ENCODE data around the gene GIMD1.

The GIMD1 gene

DNA sequence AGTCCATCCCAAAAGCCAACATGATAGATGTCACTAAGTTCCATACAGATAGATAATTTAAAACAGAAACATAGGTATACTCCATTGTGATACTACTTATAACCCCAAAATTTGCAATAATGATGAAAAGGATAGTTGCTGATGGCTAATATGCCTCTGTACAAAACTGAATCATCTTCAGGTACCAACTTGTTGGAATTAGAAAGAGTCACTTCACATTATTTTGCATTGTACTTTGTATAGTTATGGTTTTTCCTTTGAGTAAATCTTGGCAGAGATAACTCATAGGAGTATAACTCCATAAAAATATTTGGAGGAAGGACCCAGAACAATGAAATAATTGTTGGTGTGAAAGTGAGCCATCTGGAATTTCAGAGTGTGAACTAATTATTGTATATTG, 17.6 kb downstream of the GIMD1 start:
- Histone ChIP-seq H3K27me3 (ENCODE audit: control insufficient read depth, insufficient read depth, low read length) (no peaks in the 10 kb centered on the region), H3K9ac (ENCODE audit: low read length) (no peak overlapping the region), H3K4me1 (ENCODE audit: control insufficient read depth, insufficient read depth, low read length) (no peaks in the 10 kb centered on the region), H3K36me3 (ENCODE audit: control insufficient read depth, insufficient read depth, low read length) (peaks cover 8% of the 10 kb centered on the region), H3K9me3 (ENCODE audit: control insufficient read depth, insufficient read depth, low read depth, low read length) (no peaks in the 10 kb centered on the region), H3K27ac (ENCODE audit: low read depth, low read length) (no peak overlapping the region), H3K4me3 (ENCODE audit: low read depth, low read length) (no peak overlapping the region)

DNA sequence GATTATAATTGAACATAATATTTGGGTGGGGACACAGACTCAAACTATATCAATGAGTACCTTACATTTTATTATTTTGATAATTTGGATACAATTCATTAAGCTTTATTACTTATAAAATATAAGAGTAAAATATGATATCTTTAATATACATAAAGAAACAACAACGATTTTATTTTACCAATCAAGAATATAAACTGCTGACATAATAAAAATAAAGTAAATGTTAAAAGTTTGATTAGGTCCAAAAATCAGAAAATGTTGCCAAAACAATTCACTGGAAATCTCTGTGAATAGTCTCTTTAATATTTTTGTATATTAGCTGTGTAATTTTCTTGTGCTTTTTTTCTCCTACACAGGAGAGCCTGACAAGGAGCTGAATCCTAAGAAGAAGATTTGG, 21.4 kb downstream of the GIMD1 start:
- Histone ChIP-seq H3K27me3 (ENCODE audit: control insufficient read depth, insufficient read depth, low read length) (no peaks in the 10 kb centered on the region), H3K9ac (ENCODE audit: low read length) (no peak overlapping the region), H3K36me3 (ENCODE audit: control insufficient read depth, insufficient read depth, low read length) (peaks cover 8% of the 10 kb centered on the region), H3K4me3 (ENCODE audit: low read depth, low read length) (no peak overlapping the region), H3K4me1 (ENCODE audit: control insufficient read depth, insufficient read depth, low read length) (no peaks in the 10 kb centered on the region), H3K9me3 (ENCODE audit: control insufficient read depth, insufficient read depth, low read depth, low read length) (no peaks in the 10 kb centered on the region), H3K27ac (ENCODE audit: low read depth, low read length) (no peak overlapping the region)

DNA sequence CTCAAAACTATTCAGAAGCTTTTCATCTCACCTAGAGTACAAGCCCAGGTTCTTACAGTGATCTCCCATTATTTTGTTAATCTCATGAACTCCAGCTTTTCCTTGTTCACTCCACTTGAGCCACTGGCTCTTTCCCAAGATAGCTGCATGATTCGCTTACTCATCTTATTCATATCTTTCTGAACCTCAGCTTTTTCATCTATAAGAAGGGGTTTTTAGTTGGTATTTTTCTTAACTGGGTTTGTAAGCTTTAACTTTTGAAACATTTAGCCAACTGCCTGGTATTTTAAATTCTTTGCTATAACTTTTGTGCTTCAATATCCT, 24.0 kb downstream of the GIMD1 start:
- Histone ChIP-seq H3K36me3 (ENCODE audit: control insufficient read depth, insufficient read depth, low read length) (peaks cover 18% of the 10 kb centered on the region), H3K4me1 (ENCODE audit: control insufficient read depth, insufficient read depth, low read length) (no peaks in the 10 kb centered on the region), H3K9me3 (ENCODE audit: control insufficient read depth, insufficient read depth, low read depth, low read length) (no peaks in the 10 kb centered on the region), H3K9ac (ENCODE audit: low read length) (no peak overlapping the region), H3K27ac (ENCODE audit: low read depth, low read length) (no peak overlapping the region), H3K27me3 (ENCODE audit: control insufficient read depth, insufficient read depth, low read length) (no peaks in the 10 kb centered on the region), H3K4me3 (ENCODE audit: low read depth, low read length) (no peak overlapping the region)

DNA sequence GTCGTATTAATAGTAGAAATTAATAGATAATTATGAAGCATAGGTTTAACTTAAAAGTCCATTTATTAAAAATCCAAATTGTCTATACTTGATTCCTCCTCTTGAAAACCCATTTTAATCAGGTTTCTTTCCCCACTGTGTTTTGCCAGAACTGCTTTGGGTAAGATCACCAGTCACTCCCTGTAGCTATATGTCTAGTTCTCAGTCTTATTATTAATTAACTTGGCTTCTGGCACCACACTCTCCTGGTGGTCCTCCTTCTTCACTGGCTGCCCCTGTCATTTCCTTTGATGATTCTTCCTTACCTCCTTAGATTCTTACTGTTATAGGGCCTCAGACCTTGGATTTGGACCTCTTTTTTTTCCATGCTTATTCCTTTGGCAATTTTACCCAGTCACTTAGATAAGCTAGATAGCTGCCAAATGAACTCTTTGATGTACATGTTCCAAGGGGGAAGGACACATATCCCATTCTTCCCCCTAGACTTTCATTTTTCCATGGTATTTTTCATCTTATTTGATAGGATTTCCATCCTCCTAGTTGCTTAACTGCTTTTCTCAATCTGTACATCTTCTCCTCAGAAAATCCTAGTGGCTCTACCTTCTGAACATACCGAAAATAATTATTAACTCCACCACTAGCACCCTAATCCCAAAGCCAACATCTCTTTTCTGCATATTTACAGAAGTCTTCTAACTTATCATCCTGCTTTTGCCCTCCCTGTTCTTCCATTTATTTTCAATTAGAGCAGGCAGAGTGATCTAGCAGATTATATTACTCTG, 24.5 kb downstream of the GIMD1 start:
- no peak overlapping the region for H3K27ac ChIP-seq (ENCODE audit: low read depth, low read length)

DNA sequence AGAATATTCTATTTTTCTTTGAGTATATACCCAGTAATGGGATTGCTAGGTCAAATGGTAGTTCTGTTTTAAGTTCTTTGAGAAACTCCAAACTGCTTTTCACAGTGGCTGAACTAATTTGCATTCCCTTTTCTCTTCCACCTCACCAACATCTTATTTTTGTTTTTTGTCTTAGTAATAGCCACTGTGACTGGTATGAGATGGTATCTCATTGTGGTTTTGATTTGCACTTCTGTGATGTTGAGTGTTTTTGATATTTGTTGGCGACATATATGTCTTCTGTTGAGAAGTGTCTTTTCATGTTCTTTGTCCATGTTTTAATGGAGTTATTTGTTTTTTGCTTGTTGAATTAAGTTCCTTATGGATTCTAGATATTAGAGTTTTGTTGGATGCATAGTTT, 27.8 kb downstream of the GIMD1 start:
- no peaks in the 10 kb centered on the region for H3K4me1 ChIP-seq (ENCODE audit: control insufficient read depth, insufficient read depth, low read length)
- H3K27ac ChIP-seq (ENCODE audit: low read depth, low read length), result no peak overlapping the region
- peaks cover 39% of the 10 kb centered on the region for H3K36me3 ChIP-seq (ENCODE audit: control insufficient read depth, insufficient read depth, low read length)
- H3K9ac ChIP-seq (ENCODE audit: low read length), result no peak overlapping the region
- H3K4me3 ChIP-seq (ENCODE audit: low read depth, low read length), result no peak overlapping the region
- no peaks in the 10 kb centered on the region for H3K27me3 ChIP-seq (ENCODE audit: control insufficient read depth, insufficient read depth, low read length)
- peaks cover 3% of the 10 kb centered on the region; the same call in 1 of the 2 replicates for H3K9me3 ChIP-seq (ENCODE audit: control insufficient read depth, insufficient read depth, low read depth, low read length)

More for the DNA sequence above, 24.5 kb downstream of the GIMD1 start:
- Histone ChIP-seq H3K4me3 (ENCODE audit: low read depth, low read length) (no peak overlapping the region), H3K36me3 (ENCODE audit: control insufficient read depth, insufficient read depth, low read length) (peaks cover 21% of the 10 kb centered on the region), H3K9ac (ENCODE audit: low read length) (no peak overlapping the region), H3K27me3 (ENCODE audit: control insufficient read depth, insufficient read depth, low read length) (no peaks in the 10 kb centered on the region), H3K9me3 (ENCODE audit: control insufficient read depth, insufficient read depth, low read depth, low read length) (no peaks in the 10 kb centered on the region), H3K4me1 (ENCODE audit: control insufficient read depth, insufficient read depth, low read length) (no peaks in the 10 kb centered on the region)

DNA sequence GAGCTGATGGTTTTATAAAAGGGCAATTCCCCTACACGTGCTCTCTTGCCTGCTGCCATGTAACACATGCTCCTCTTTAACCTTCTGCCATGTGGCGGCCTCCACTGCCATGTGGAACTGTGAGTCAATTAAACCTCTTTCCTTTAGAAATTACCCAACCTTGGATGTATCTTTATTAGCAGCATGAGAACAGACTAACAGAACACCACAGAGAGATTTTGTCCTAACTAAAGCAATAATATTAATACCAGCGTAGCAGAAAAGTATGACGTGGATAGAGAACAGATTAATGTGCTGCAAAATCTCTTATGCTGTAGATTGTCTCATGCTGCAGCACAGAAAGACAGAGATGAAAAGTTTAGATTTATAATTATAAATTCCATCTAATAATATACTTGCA, 29.1 kb downstream of the GIMD1 start:
- no peaks in the 10 kb centered on the region for H3K27me3 ChIP-seq (ENCODE audit: control insufficient read depth, insufficient read depth, low read length)
- no peak overlapping the region for H3K27ac ChIP-seq (ENCODE audit: low read depth, low read length)
- H3K4me3 ChIP-seq (ENCODE audit: low read depth, low read length), result no peak overlapping the region
- H3K36me3 ChIP-seq (ENCODE audit: control insufficient read depth, insufficient read depth, low read length), result peaks cover 49% of the 10 kb centered on the region
- no peak overlapping the region for H3K9ac ChIP-seq (ENCODE audit: low read length)
- no peaks in the 10 kb centered on the region for H3K4me1 ChIP-seq (ENCODE audit: control insufficient read depth, insufficient read depth, low read length)
- peaks cover 3% of the 10 kb centered on the region; the same call in 1 of the 2 replicates for H3K9me3 ChIP-seq (ENCODE audit: control insufficient read depth, insufficient read depth, low read depth, low read length)

DNA sequence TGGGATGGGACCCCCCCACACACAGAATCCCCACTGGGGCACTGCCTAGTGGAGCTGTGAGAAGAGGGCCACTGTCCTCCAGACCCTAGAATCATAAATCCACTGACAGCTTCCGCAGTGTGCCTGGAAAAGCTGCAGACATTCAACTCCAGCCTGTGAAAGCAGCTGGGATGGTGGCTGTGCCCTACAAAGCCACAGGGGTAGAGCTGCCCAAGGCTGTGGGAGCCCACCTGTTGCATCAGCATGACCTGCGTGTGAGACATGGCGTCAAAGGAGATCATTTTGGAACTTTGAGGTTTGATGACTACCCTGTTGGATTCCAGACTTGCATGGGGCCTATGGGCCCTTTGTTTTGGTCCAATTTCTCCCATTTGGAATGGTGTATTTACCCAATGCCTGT, 29.9 kb downstream of the GIMD1 start:
- H3K27ac ChIP-seq (ENCODE audit: low read depth, low read length), result no peak overlapping the region
- H3K9me3 ChIP-seq (ENCODE audit: control insufficient read depth, insufficient read depth, low read depth, low read length), result peaks cover 3% of the 10 kb centered on the region; the same call in 1 of the 2 replicates
- H3K27me3 ChIP-seq (ENCODE audit: control insufficient read depth, insufficient read depth, low read length), result no peaks in the 10 kb centered on the region
- no peak overlapping the region for H3K4me3 ChIP-seq (ENCODE audit: low read depth, low read length)
- no peaks in the 10 kb centered on the region for H3K4me1 ChIP-seq (ENCODE audit: control insufficient read depth, insufficient read depth, low read length)
- no peak overlapping the region for H3K9ac ChIP-seq (ENCODE audit: low read length)
- H3K36me3 ChIP-seq (ENCODE audit: control insufficient read depth, insufficient read depth, low read length), result peaks cover 54% of the 10 kb centered on the region

DNA sequence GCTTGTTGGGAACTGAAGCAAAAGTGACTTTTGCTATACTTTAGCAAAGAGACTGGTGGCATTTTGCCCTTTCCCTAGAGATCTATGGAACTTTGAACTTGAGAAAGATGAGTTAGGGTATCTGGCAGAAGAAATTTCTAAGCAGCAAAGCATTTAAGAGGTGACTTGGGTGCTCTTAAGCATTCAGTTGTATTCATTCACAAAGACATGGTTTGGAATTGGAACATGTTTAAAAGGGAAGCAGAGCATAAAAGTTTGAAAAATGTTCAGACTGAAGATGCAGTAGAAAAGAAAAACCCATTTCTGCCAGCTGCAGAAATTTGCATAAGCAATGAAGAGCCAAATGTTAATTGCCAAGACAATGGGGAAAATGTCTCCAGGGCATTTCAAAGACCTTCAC, 30.7 kb downstream of the GIMD1 start:
- Histone ChIP-seq H3K4me1 (ENCODE audit: control insufficient read depth, insufficient read depth, low read length) (no peaks in the 10 kb centered on the region), H3K27ac (ENCODE audit: low read depth, low read length) (no peak overlapping the region), H3K4me3 (ENCODE audit: low read depth, low read length) (no peak overlapping the region), H3K9ac (ENCODE audit: low read length) (no peak overlapping the region), H3K9me3 (ENCODE audit: control insufficient read depth, insufficient read depth, low read depth, low read length) (peaks cover 3% of the 10 kb centered on the region; the same call in 1 of the 2 replicates), H3K27me3 (ENCODE audit: control insufficient read depth, insufficient read depth, low read length) (no peaks in the 10 kb centered on the region), H3K36me3 (ENCODE audit: control insufficient read depth, insufficient read depth, low read length) (peaks cover 62% of the 10 kb centered on the region)

DNA sequence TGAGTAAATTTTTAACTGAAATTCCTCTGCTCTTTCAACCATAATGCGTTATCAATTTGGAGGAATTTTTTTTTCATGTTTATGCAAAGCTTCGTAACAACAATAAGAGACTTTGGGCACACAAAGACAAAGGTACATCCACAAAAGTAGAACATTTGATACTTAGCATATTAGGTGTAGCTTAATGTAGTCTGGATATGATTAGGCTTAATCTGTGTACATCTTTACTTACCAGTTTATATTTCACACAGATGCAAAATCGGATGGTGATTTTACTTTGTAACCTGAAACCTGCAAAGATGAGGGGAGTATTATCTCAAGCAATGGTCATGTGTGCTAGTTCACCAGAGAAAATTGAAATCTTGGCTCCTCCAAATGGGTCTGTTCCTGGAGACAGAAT, 32.0 kb downstream of the GIMD1 start:
- peaks cover 3% of the 10 kb centered on the region; the same call in 1 of the 2 replicates for H3K9me3 ChIP-seq (ENCODE audit: control insufficient read depth, insufficient read depth, low read depth, low read length)
- H3K27me3 ChIP-seq (ENCODE audit: control insufficient read depth, insufficient read depth, low read length), result no peaks in the 10 kb centered on the region
- no peak overlapping the region for H3K27ac ChIP-seq (ENCODE audit: low read depth, low read length)
- H3K36me3 ChIP-seq (ENCODE audit: control insufficient read depth, insufficient read depth, low read length), result peaks cover 71% of the 10 kb centered on the region
- no peak overlapping the region for H3K9ac ChIP-seq (ENCODE audit: low read length)
- H3K4me3 ChIP-seq (ENCODE audit: low read depth, low read length), result no peak overlapping the region
- no peaks in the 10 kb centered on the region for H3K4me1 ChIP-seq (ENCODE audit: control insufficient read depth, insufficient read depth, low read length)

DNA sequence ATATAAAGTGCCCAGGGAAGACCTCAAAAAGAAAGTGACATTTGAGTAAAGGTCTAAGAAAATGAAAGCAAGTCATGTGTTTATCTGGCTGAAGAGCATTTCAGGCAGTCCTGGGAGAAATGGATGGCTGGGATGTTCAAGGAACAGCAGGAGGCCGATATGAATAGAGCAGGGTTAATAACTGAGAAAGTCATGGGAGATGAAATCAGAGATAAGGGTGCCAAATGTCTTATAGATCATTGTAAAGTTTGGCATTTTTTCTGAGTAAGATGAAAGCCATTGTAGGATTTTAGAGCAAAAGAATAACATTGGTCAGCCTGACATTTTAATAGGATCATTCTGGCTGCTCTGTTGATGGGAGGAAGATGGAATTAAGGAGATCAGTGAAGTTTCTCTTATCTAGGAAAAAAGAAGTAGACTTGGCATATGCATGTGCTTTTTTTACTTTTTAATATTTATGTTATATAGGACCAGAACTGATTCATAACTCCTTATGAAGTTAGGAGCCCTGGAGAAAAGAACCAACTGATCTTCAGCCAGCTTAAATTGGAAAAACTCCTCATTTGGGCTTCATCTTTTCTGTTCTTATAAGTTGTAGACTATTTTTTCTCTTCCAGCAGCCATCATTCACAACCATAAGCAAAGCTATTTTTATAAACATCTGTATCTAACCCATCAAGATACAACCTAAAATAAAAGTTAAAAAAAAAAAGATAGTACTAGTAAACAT, 33.7 kb downstream of the GIMD1 start:
- no peaks in the 10 kb centered on the region for H3K4me1 ChIP-seq (ENCODE audit: control insufficient read depth, insufficient read depth, low read length)
- H3K36me3 ChIP-seq (ENCODE audit: control insufficient read depth, insufficient read depth, low read length), result peaks cover 77% of the 10 kb centered on the region
- no peaks in the 10 kb centered on the region for H3K27me3 ChIP-seq (ENCODE audit: control insufficient read depth, insufficient read depth, low read length)
- H3K27ac ChIP-seq (ENCODE audit: low read depth, low read length), result no peak overlapping the region
- H3K9ac ChIP-seq (ENCODE audit: low read length), result no peak overlapping the region
- peaks cover 3% of the 10 kb centered on the region; the same call in 1 of the 2 replicates for H3K9me3 ChIP-seq (ENCODE audit: control insufficient read depth, insufficient read depth, low read depth, low read length)
- H3K4me3 ChIP-seq (ENCODE audit: low read depth, low read length), result no peak overlapping the region

DNA sequence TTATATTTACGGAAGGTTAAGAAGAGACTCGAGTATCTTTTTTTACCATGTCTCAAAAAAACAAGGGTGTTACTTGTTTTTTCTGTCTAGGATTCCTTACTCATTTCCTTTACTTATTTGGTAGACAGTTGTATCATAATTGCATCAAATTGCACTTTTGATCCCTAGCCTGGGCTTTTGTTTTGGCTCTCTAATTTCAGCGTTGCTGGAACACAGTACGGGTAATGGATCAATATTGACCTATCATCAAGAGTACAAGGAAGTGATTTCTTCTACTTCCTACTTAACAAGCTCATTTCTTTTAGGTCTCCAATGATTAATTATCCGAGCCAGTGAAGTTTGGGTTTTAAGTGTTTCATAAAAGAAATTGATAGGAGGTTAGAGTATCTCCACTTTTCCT, 35.4 kb downstream of the GIMD1 start:
- Histone ChIP-seq H3K27me3 (ENCODE audit: control insufficient read depth, insufficient read depth, low read length) (no peaks in the 10 kb centered on the region), H3K36me3 (ENCODE audit: control insufficient read depth, insufficient read depth, low read length) (peaks cover 77% of the 10 kb centered on the region), H3K9me3 (ENCODE audit: control insufficient read depth, insufficient read depth, low read depth, low read length) (peaks cover under 1% of the 10 kb centered on the region; the same call in 1 of the 2 replicates), H3K9ac (ENCODE audit: low read length) (no peak overlapping the region), H3K4me3 (ENCODE audit: low read depth, low read length) (no peak overlapping the region), H3K4me1 (ENCODE audit: control insufficient read depth, insufficient read depth, low read length) (no peaks in the 10 kb centered on the region), H3K27ac (ENCODE audit: low read depth, low read length) (no peak overlapping the region)

All from HUES6 (cell line).